ENCODE results near the gene GPR153.

GRCh38 chr1:6251681-6252373, 9.1 kb downstream of the GPR153 start:
- TF ChIP-seq CTCF (IDR thresholded peaks at IDR 0.05) (no peak), POLR2A (IDR thresholded peaks at IDR 0.05) (no peak)
